Mesothelial cell of epicardium (in vitro differentiated cells): ENCODE data around the gene C10orf67. TPM values are rescaled to one million over a fixed set of nuclear protein-coding genes. Genes with fewer than 3 reads are reported as not detected.

Experiments
- DNase-seq, 2 experiments: peaks; one replicate each; pipeline ENCODE4 v3.0.0; 2021; ENCODE audit warnings: low spot score in 2 of 2; ENCODE audit not compliant: unreplicated experiment in 2 of 2
- H3K27ac Mint-ChIP-seq: 2 replicates; pipeline ENCODE4 v1.8.0; 2021; ENCODE audit warnings: mixed read lengths
- H3K27me3 Mint-ChIP-seq: 2 replicates; pipeline ENCODE4 v1.8.0; 2021; ENCODE audit warnings: low read depth, mixed read lengths
- H3K36me3 Mint-ChIP-seq: 2 replicates; pipeline ENCODE4 v1.8.0; 2021; ENCODE audit warnings: mixed read lengths
- H3K4me1 Mint-ChIP-seq: 2 replicates; pipeline ENCODE4 v1.8.0; 2021; ENCODE audit warnings: mixed read lengths
- H3K4me3 Mint-ChIP-seq: 2 replicates; pipeline ENCODE4 v1.8.0; 2021; ENCODE audit warnings: mild to moderate bottlenecking, moderate library complexity, mixed read lengths
- H3K9me3 Mint-ChIP-seq: 2 replicates; pipeline ENCODE4 v1.8.0; 2021; ENCODE audit warnings: mixed read lengths
- total RNA-seq: library from RNA; stranded (reverse); gene quantifications from 3 replicates; pipeline ENCODE4 v1.2.1, GENCODE V29; 2021
- TF ChIP-seq, protein P1 (sequence below): fragments of 200-600 bp; sonication (generic); IDR thresholded peaks from one replicate; pipeline ENCODE4 v1.5.0; 2021; ENCODE audit warnings: antibody characterized with exemption; ENCODE audit not compliant: unreplicated experiment

Gene C10orf67
- total RNA-seq, 1 donor from 2014 or later: 0.11 TPM

DNA sequence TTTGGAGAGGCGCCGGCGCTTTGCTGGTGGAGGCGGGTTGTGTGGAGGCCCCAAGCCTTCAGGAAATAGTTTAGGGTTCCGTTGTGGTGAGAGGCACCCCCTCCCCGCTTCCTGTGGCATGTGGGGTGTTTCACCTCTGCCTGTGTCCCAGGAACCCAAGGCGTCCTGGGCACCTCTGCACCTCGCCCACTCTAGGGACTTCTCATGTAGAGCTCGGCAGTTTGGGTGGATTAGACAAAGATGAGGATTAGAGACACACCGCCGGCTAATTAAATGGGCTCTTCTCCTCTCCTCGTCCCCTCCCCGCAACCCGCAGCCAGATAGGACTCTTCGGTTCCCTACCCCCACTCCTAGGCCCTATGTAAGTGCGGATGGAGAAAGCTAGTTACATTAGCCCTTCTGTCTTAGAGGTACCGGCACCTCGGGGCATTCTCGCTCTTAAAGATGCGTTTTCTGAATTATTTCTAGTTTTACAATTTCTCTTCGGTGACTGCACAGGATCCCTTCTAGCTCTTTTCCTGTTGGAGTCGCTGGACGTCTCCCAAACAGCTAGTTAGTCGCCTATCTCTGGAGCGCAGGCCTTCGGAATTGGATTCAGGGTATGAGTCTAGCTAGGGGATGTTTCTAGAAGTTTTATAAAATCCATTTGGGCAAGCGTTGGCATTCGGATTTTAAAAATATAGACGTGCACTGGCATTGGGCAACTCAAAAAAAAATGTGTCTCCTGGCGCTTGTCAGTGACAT, 144.7 kb downstream of the C10orf67 start:
- no peak overlapping the region for H3K27ac Mint-ChIP-seq
- no peak for DNase-seq

DNA sequence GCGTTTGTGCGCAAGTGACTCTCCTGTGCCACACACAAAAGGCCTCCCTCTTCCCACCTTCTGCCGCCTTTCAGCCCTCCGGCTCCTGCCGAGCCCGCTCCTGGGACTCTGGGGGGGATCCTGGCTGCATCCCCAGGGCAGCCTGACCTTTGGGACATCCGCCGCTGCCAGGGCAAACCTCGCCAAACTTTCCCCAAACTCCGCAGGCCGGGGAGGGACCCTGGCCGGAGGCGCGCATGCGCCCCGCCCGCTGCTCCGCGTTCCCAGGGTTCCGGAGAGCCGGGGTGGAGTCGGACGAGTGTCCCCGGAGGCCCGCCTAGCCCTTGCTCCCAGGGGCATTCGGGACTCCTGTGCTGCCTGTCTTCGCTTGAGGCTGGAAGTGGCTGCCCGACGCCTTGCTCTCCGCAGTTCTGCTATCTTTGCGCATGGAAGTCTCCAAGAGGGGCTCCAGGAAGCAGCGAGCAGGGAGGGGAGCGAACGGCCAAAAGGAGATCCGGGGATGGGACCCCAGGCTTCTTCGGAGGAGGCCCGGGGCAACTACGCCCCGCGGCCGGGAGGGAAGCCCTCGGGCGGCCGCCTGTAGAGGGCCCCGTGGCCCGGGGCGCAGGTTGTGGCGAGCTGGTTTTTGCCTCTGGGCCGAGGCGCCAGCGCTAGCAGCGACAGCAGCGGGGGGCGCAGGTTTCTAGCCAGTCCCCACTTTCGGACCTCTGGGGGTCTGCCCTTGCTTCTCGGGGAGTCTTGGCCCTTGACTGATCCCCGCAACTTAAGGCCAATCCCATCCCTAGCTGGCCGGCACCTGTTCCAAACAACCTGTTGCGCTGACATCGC, 145.4 kb downstream of the C10orf67 start:
- Mint-ChIP-seq H3K27ac (no peak overlapping the region), H3K27me3 (peaks cover 98% of the 10 kb centered on the region), H3K9me3 (no peaks in the 10 kb centered on the region), H3K36me3 (no peaks in the 10 kb centered on the region), H3K4me1 (peaks cover 1% of the 10 kb centered on the region), H3K4me3 (no peak overlapping the region)
- TF ChIP-seq, protein P1, sequence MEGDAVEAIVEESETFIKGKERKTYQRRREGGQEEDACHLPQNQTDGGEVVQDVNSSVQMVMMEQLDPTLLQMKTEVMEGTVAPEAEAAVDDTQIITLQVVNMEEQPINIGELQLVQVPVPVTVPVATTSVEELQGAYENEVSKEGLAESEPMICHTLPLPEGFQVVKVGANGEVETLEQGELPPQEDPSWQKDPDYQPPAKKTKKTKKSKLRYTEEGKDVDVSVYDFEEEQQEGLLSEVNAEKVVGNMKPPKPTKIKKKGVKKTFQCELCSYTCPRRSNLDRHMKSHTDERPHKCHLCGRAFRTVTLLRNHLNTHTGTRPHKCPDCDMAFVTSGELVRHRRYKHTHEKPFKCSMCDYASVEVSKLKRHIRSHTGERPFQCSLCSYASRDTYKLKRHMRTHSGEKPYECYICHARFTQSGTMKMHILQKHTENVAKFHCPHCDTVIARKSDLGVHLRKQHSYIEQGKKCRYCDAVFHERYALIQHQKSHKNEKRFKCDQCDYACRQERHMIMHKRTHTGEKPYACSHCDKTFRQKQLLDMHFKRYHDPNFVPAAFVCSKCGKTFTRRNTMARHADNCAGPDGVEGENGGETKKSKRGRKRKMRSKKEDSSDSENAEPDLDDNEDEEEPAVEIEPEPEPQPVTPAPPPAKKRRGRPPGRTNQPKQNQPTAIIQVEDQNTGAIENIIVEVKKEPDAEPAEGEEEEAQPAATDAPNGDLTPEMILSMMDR: no peak
- DNase-seq: no peak

More for the DNA sequence above, 144.7 kb downstream of the C10orf67 start:
- Mint-ChIP-seq H3K27me3 (peaks cover 99% of the 10 kb centered on the region), H3K36me3 (no peaks in the 10 kb centered on the region), H3K4me3 (no peak overlapping the region), H3K9me3 (no peaks in the 10 kb centered on the region), H3K4me1 (peaks cover 1% of the 10 kb centered on the region)
- TF ChIP-seq, protein P1: no peak

DNA sequence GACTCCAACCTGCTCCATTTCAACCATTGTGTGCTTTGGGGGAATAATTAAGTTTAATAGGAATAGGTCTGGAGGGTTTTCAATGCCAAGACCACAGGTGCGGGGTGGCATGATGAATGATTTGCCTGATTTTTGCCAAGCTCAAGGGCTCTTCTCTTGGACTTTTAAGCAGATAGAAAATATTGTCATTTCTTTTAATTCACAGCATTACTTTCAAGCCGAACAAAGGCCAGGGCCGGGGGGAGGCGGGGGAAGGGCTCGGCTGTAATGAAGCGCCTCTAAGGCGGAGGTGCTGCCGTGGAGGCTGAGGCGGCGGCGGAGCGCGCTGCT, 146.0 kb downstream of the C10orf67 start:
- peaks cover 3% of the 10 kb centered on the region for H3K4me1 Mint-ChIP-seq
- TF ChIP-seq, protein P1: no peak
- DNase-seq: no peak
- peaks cover 1% of the 10 kb centered on the region for H3K36me3 Mint-ChIP-seq
- peaks cover 97% of the 10 kb centered on the region for H3K27me3 Mint-ChIP-seq
- no peak overlapping the region for H3K4me3 Mint-ChIP-seq
- H3K9me3 Mint-ChIP-seq: no peaks in the 10 kb centered on the region
- H3K27ac Mint-ChIP-seq: no peak overlapping the region

DNA sequence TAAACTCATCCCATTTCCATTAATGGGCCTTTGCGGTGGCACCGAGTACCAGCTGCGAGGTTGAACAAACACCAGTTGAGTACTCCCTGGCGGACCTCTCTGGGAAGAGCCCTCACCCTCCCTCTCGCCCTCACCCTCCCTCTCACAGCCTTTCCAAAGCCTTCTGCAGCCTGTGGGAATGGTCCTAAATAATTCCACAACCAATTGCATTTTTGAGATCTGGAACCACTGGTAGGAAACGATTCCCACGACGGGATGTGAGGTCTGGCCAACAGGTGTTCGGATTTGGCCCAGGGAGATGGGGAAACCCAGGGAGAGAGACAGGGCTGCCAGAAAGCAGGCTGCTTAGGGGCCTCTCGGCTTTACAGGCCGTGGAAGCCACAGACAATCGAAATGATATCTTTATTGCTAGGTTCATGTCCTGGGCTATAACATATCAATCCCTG, 147.2 kb downstream of the C10orf67 start:
- H3K4me3 Mint-ChIP-seq: no peak overlapping the region
- TF ChIP-seq, protein P1: no peak
- no peak for DNase-seq
- no peak overlapping the region for H3K27ac Mint-ChIP-seq
- no peaks in the 10 kb centered on the region for H3K9me3 Mint-ChIP-seq
- peaks cover 4% of the 10 kb centered on the region for H3K4me1 Mint-ChIP-seq
- H3K36me3 Mint-ChIP-seq: peaks cover 1% of the 10 kb centered on the region
- H3K27me3 Mint-ChIP-seq: peaks cover 93% of the 10 kb centered on the region

DNA sequence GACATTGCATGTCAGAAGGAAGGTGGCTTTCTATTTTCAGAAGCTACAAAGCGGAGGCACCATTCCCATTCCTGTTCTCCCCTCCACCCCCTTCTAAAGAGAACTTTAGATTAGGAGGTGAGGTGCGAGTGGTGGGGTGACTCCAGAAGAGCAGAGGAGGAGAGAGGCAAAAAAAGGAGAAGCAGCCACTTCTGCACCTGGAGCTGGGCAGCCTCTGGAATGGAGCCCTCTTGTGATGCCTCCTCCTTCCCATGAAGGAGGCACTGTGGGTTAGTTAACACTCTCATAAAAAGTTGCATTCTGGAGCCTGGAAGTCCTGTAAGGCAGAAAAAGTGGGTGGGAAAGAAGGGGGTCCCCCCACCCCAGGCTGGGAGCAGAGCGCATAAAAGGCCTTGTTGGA, 147.7 kb downstream of the C10orf67 start:
- H3K4me3 Mint-ChIP-seq: no peak overlapping the region
- DNase-seq: no peak
- H3K27me3 Mint-ChIP-seq: peaks cover 92% of the 10 kb centered on the region
- TF ChIP-seq, protein P1: no peak
- no peak overlapping the region for H3K27ac Mint-ChIP-seq
- H3K36me3 Mint-ChIP-seq: peaks cover 1% of the 10 kb centered on the region
- H3K4me1 Mint-ChIP-seq: peaks cover 5% of the 10 kb centered on the region
- no peaks in the 10 kb centered on the region for H3K9me3 Mint-ChIP-seq
